IMR-90 (cell line): ENCODE data around the gene FGGY. TPM values are rescaled to one million over a fixed set of nuclear protein-coding genes. Genes with fewer than 3 reads are reported as not detected.

Experiments
- ATAC-seq: fragments of 200-7000 bp; cut with Tn5 transposase; 2 replicates; pipeline ENCODE4 v1.9.1; 2020; ENCODE audit warnings: low read depth, mild to moderate bottlenecking, moderate library complexity
- BruUV-seq: library from RNA; stranded (reverse); fragments of 400-500 nt; replicated peaks from 2 replicates; lab custom pipeline; 2021; lab: Mats Ljungman, UMichigan
- CTCF ChIA-PET: fragments of 300-600 bp; formaldehyde crosslinking; extraction: SDS; loops from one replicate; lab custom pipeline; 2021; ENCODE audit warnings: antibody characterized with exemption; lab: Yijun Ruan, JAX
- POLR2A ChIA-PET: fragments of 300-600 bp; sonication (Branson Sonifier 250); formaldehyde crosslinking; loops from one replicate; lab custom pipeline; 2022; ENCODE audit warnings: antibody characterized with exemption; ENCODE audit not compliant: unreplicated experiment; lab: Charles Lee
- DNase-seq: peaks from one replicate; pipeline ENCODE4 v3.0.0; 2013
- H2AFZ ChIP-seq: replicated peaks from 2 replicates; pipeline ENCODE3; 2013; ENCODE audit warnings: low read length, mild to moderate bottlenecking; ENCODE audit not compliant: poor library complexity
- H2AK5ac ChIP-seq: 2 replicates; pipeline ENCODE4 v1.6.1; 2013; ENCODE audit warnings: low read depth, low read length, inconsistent platforms
- H2AK9ac ChIP-seq: replicated peaks from 2 replicates; pipeline ENCODE3; 2013; ENCODE audit warnings: mild to moderate bottlenecking, low read depth, low read length, moderate library complexity; ENCODE audit not compliant: poor library complexity
- H2BK120ac ChIP-seq: 2 replicates; pipeline ENCODE4 v1.6.1; 2013; ENCODE audit warnings: low read depth, low read length, inconsistent platforms
- H2BK15ac ChIP-seq: 3 replicates; pipeline ENCODE4 v1.6.1; 2013; ENCODE audit warnings: low read depth, low read length, inconsistent platforms
- H2BK20ac ChIP-seq: 2 replicates; pipeline ENCODE4 v1.6.1; 2013; ENCODE audit warnings: low read depth, mild to moderate bottlenecking, inconsistent platforms, low read length, moderate library complexity
- H2BK5ac ChIP-seq: 2 replicates; pipeline ENCODE4 v1.6.1; 2013; ENCODE audit warnings: mild to moderate bottlenecking, low read depth, low read length, inconsistent platforms; ENCODE audit not compliant: poor library complexity, severe bottlenecking
- H3K14ac ChIP-seq: replicated peaks from 2 replicates; pipeline ENCODE4 v1.6.1; 2013; ENCODE audit warnings: low read depth, low read length, inconsistent platforms
- H3K18ac ChIP-seq: 2 replicates; pipeline ENCODE4 v1.6.1; 2013; ENCODE audit warnings: low read depth, low read length, control low read depth
- H3K23ac ChIP-seq: 2 replicates; pipeline ENCODE4 v1.6.1; 2013; ENCODE audit warnings: low read depth, low read length, inconsistent platforms
- H3K27ac ChIP-seq: 2 replicates; pipeline ENCODE4 v1.5.1; 2013; ENCODE audit warnings: mild to moderate bottlenecking, control low read depth, low read length; ENCODE audit not compliant: insufficient read depth
- H3K27me3 ChIP-seq: 2 replicates; pipeline ENCODE4 v1.6.1; 2013; ENCODE audit warnings: low read length; ENCODE audit not compliant: control insufficient read depth, insufficient read depth
- H3K36me3 ChIP-seq: 2 replicates; pipeline ENCODE4 v1.6.1; 2013; ENCODE audit warnings: low read length, mixed read lengths; ENCODE audit not compliant: control insufficient read depth, insufficient read depth
- H3K4ac ChIP-seq: 2 replicates; pipeline ENCODE4 v1.6.1; 2013; ENCODE audit warnings: low read depth, low read length, inconsistent platforms
- H3K4me1 ChIP-seq: 2 replicates; pipeline ENCODE4 v1.6.1; 2013; ENCODE audit warnings: low read length, mixed read lengths; ENCODE audit not compliant: control insufficient read depth, insufficient read depth
- H3K4me2 ChIP-seq: 2 replicates; pipeline ENCODE4 v1.6.1; 2013; ENCODE audit warnings: low read depth, mild to moderate bottlenecking, control low read depth, low read length, moderate library complexity
- H3K4me3 ChIP-seq: 2 replicates; pipeline ENCODE4 v1.5.1; 2013; ENCODE audit warnings: low read depth, mild to moderate bottlenecking, control low read depth, low read length, moderate library complexity; ENCODE audit not compliant: insufficient read depth
- H3K56ac ChIP-seq: 2 replicates; pipeline ENCODE4 v1.6.1; 2013; ENCODE audit warnings: low read length, inconsistent platforms; ENCODE audit not compliant: insufficient read depth; ENCODE audit errors: extremely low read depth
- H3K79me1 ChIP-seq, 2 experiments: 2 replicates each; pipeline ENCODE4 v1.6.1; 2013; ENCODE audit warnings: low read length in 2 of 2, inconsistent platforms in 1 of 2, low read depth in 1 of 2
- H3K9ac ChIP-seq: 2 replicates; pipeline ENCODE4 v1.6.1; 2013; ENCODE audit warnings: low read depth, low read length, control low read depth
- H3K9me1 ChIP-seq: 2 replicates; pipeline ENCODE4 v1.6.1; 2013; ENCODE audit warnings: low read length, inconsistent platforms; ENCODE audit not compliant: insufficient read depth
- H3K9me3 ChIP-seq: 2 replicates; pipeline ENCODE4 v1.6.1; 2013; ENCODE audit warnings: low read length; ENCODE audit not compliant: control insufficient read depth, insufficient read depth
- H4K20me1 ChIP-seq: 2 replicates; pipeline ENCODE4 v1.6.1; 2013; ENCODE audit warnings: low read length, inconsistent platforms; ENCODE audit not compliant: insufficient read depth
- H4K5ac ChIP-seq: 2 replicates; pipeline ENCODE4 v1.6.1; 2013; ENCODE audit warnings: mild to moderate bottlenecking, low read depth, low read length, control low read depth
- H4K8ac ChIP-seq, 2 experiments: 2 replicates each; pipeline ENCODE4 v1.6.1; 2013; ENCODE audit warnings: low read depth in 2 of 2, low read length in 2 of 2, control low read depth in 1 of 2, inconsistent platforms in 1 of 2
- H4K91ac ChIP-seq: 2 replicates; pipeline ENCODE4 v1.6.1; 2013; ENCODE audit warnings: low read depth, low read length, inconsistent platforms; ENCODE audit not compliant: insufficient read depth
- BHLHE40 ChIP-seq: fragments of 150-350 bp; IDR thresholded peaks from 2 replicates; pipeline ENCODE4 v1.6.1; 2016; ENCODE audit warnings: mild to moderate bottlenecking, low read depth, low read length
- CEBPB ChIP-seq: IDR thresholded peaks from 2 replicates; pipeline ENCODE4 v1.6.1; 2012; ENCODE audit warnings: low read depth, low read length, improper control_type of control experiment
- CHD1 ChIP-seq: IDR thresholded peaks from 2 replicates; pipeline ENCODE4 v1.6.1; 2012; ENCODE audit warnings: low read depth, low read length, improper control_type of control experiment
- ELK1 ChIP-seq: fragments of 150-350 bp; IDR thresholded peaks from 2 replicates; pipeline ENCODE4 v1.6.1; 2016; ENCODE audit warnings: low read depth, mild to moderate bottlenecking, low read length, moderate library complexity, borderline replicate concordance
- FOS ChIP-seq: fragments of 150-350 bp; IDR thresholded peaks from 2 replicates; pipeline ENCODE4 v1.6.1; 2016; ENCODE audit warnings: low read depth, low read length
- MAFK ChIP-seq: IDR thresholded peaks from 2 replicates; pipeline ENCODE4 v1.6.1; 2012; ENCODE audit warnings: low read depth, low read length, improper control_type of control experiment
- MXI1 ChIP-seq: IDR thresholded peaks from 2 replicates; pipeline ENCODE4 v1.6.1; 2012; ENCODE audit warnings: low read depth, mild to moderate bottlenecking, low read length, moderate library complexity, borderline replicate concordance
- POLR2A ChIP-seq: IDR thresholded peaks from 2 replicates; pipeline ENCODE4 v1.6.1; 2012; ENCODE audit warnings: mild to moderate bottlenecking, low read depth, low read length
- RAD21 ChIP-seq: IDR thresholded peaks from 2 replicates; pipeline ENCODE4 v1.6.1; 2012; ENCODE audit warnings: low read length, improper control_type of control experiment
- RCOR1 ChIP-seq: IDR thresholded peaks from 2 replicates; pipeline ENCODE4 v1.6.1; 2012; ENCODE audit warnings: mild to moderate bottlenecking, low read length, improper control_type of control experiment; ENCODE audit not compliant: insufficient replicate concordance
- RFX5 ChIP-seq: IDR thresholded peaks from 2 replicates; pipeline ENCODE4 v1.8.0; 2012; ENCODE audit warnings: low read depth, mild to moderate bottlenecking, low read length, moderate library complexity
- SMC3 ChIP-seq: fragments of 150-350 bp; IDR thresholded peaks from 2 replicates; pipeline ENCODE4 v1.6.1; 2016; ENCODE audit warnings: low read depth, mild to moderate bottlenecking, antibody characterized with exemption, low read length, moderate library complexity
- whole genome bisulfite sequencing, 2 experiments: methylation state at CpG; one replicate each; pipeline versions ENCODE4 v1.1.5 to v1.1.7; 2013; ENCODE audit warnings: missing lambda C conversion rate in 2 of 2; ENCODE audit not compliant: insufficient read length in 1 of 2; ENCODE audit errors: extremely low coverage in 2 of 2; 5-methylcytosine and 5-hydroxymethylcytosine counted together
- dilution Hi-C: fragments of 300-500 bp; cut with HindIII; formaldehyde crosslinking; loops from one replicate; pipeline ENCODE4 v1.14.3; 2018; ENCODE audit warnings: low sequenced_read_pairs; ENCODE audit not compliant: unreplicated experiment
- in situ Hi-C: fragments of 300-500 bp; cut with MboI; formaldehyde crosslinking; loops from 3 replicates; pipeline ENCODE4 v1.14.3; 2019; ENCODE audit warnings: low sequenced_read_pairs, inconsistent platforms, mixed read lengths
- intact Hi-C: fragments of 100-400 bp; cut with micrococcal nuclease; formaldehyde crosslinking; loops from 2 replicates; pipeline ENCODE4 v1.10.0; 2022
- polyA plus RNA-seq, 3 experiments: library from polyadenylated mRNA; depleted of rRNA; stranded (reverse); fragments of >200 nt; gene quantifications; 2 replicates each; pipeline ENCODE4 v1.2.3, GENCODE V29; 2012; ENCODE audit warnings: low replicate concordance in 1 of 3
- total RNA-seq: library from RNA; depleted of rRNA; stranded (reverse); fragments of >200 nt; gene quantifications from 2 replicates; pipeline ENCODE4 v1.2.3, GENCODE V29; 2012
- TF ChIP-seq, protein P1 (sequence below): conservative IDR thresholded peaks from 2 replicates; pipeline ENCODE4 v1.5.1; 2012; ENCODE audit warnings: mild to moderate bottlenecking, low read depth, low read length, improper control_type of control experiment

The FGGY gene
- total and polyA plus RNA-seq, 2 of the 4 experiments (the other 2 are of a cell fraction), result 5.6 to 14.0 TPM

DNA sequence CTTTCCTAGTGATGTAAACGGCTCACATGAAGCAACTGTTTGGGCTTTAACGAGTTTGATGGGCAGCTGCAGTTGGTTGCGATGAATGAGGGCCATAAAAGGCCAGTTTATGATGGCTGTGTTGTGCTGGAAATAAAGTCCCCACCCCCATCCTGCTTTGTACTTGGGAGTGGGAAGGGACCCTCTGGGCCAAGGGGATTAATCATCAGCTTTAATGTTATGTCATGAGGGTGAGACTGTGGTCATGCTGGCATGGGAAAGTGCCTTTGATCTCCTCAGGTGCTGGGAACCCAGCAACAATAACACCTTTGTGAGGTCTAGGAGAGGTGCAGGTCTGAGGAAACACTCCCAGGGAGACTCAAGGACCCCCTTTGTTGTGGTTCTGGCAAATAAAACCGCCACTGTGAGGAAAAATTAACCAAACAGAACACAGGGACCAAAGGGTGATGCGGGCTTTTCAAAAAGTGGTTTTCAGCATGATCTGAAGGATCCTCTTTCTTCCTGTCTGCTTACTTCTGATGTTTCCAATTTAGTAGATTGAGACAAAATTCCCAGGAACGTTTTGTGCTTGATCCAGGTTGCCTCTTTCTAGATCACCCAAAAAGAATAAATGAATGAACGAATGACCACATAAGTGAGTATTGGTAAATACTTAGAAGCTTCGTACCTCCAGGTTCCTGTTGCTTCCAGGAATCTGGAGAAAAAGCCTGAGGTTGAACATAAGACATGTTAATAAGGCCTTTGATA is 260.1 kb downstream of the FGGY start:
- Histone ChIP-seq H3K9me3 (peaks cover 5% of the 10 kb centered on the region; the same call in 1 of the 2 replicates), H3K4me1 (peaks cover 6% of the 10 kb centered on the region; the same call in 1 of the 2 replicates), H3K4ac (no peak overlapping the region), H2AK5ac (no peak overlapping the region), H4K8ac (no peak overlapping the region), H2BK15ac (no peak overlapping the region), H3K18ac (no peak overlapping the region), H3K14ac (no peak overlapping the region), H3K27me3 (no peaks in the 10 kb centered on the region), H2BK20ac (no peak overlapping the region), H2AK9ac (peak overlapping the region; percentile 23), H3K27ac (no peak overlapping the region), H3K23ac (no peak overlapping the region), H2BK5ac (no peak overlapping the region), H3K56ac (no peak overlapping the region), H3K79me1 (no peaks in the 10 kb centered on the region), H2AFZ (no peak overlapping the region), H3K4me2 (no peak overlapping the region), H3K9ac (no peak overlapping the region), H3K4me3 (no peak overlapping the region), H3K36me3 (no peaks in the 10 kb centered on the region), H3K9me1 (no peaks in the 10 kb centered on the region), H4K20me1 (no peaks in the 10 kb centered on the region), H4K91ac (no peak overlapping the region), H4K5ac (no peak overlapping the region), H2BK120ac (no peak overlapping the region)
- WGBS, 2 experiments, result no CpG with 5 or more reads among the region's 8 CpGs
- POLR2A ChIA-PET, result no interaction called here
- TF ChIP-seq RAD21 (no peak), MXI1 (no peak), CHD1 (no peak), MAFK (no peak), CEBPB (no peak), BHLHE40 (no peak), FOS (no peak), RCOR1 (no peak), POLR2A (no peak), ELK1 (no peak), RFX5 (no peak), SMC3 (no peak)
- TF ChIP-seq, protein P1, sequence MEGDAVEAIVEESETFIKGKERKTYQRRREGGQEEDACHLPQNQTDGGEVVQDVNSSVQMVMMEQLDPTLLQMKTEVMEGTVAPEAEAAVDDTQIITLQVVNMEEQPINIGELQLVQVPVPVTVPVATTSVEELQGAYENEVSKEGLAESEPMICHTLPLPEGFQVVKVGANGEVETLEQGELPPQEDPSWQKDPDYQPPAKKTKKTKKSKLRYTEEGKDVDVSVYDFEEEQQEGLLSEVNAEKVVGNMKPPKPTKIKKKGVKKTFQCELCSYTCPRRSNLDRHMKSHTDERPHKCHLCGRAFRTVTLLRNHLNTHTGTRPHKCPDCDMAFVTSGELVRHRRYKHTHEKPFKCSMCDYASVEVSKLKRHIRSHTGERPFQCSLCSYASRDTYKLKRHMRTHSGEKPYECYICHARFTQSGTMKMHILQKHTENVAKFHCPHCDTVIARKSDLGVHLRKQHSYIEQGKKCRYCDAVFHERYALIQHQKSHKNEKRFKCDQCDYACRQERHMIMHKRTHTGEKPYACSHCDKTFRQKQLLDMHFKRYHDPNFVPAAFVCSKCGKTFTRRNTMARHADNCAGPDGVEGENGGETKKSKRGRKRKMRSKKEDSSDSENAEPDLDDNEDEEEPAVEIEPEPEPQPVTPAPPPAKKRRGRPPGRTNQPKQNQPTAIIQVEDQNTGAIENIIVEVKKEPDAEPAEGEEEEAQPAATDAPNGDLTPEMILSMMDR, result no peak
- dilution Hi-C loops, result no loop called here
- BruUV-seq, result no TSS peak
- DNase-seq (no peak), ATAC-seq (no peak)
- CTCF ChIA-PET, result no interaction called here
- intact Hi-C loops, result no loop called here
- in situ Hi-C loops, result no loop called here
